Kidney (tissue), 14 donors: ENCODE results near the gene NEGR1. TPM values are rescaled to one million over a fixed set of nuclear protein-coding genes. Genes with fewer than 3 reads are reported as not detected.
A peak's percentile ranks its signal among the peaks of the same experiment; 100 is the strongest.

ENCODE experiments used
- DNase-seq, 5 donors: peaks; one replicate each; pipeline ENCODE4 v3.0.0-alpha.2; 2013 to 2020
- FAIRE-seq: peaks from 2 replicates; lab custom pipeline; 2012; peaks lifted over from hg19 to GRCh38; lab: Jason Lieb, UNC
- H3K27ac ChIP-seq, 2 donors: one replicate each; pipeline ENCODE4 v1.7.0; 2013; ENCODE audit warnings: low read depth in 2 of 2, low read length in 2 of 2, inconsistent platforms in 1 of 2
- H3K27me3 ChIP-seq: one replicate; pipeline ENCODE4 v1.7.1; 2013; ENCODE audit warnings: low read length, inconsistent platforms; ENCODE audit not compliant: control insufficient read depth, insufficient read depth
- H3K36me3 ChIP-seq, 3 donors: one replicate each; pipeline versions ENCODE4 v1.7.0 to v1.7.1; 2013; ENCODE audit warnings: low read length in 3 of 3, control low read depth in 1 of 3, inconsistent platforms in 1 of 3; ENCODE audit not compliant: insufficient read depth in 3 of 3, control insufficient read depth in 2 of 3
- H3K4me1 ChIP-seq, 3 donors: one replicate each; pipeline versions ENCODE4 v1.7.0 to v1.7.1; 2013; ENCODE audit warnings: low read length in 3 of 3, inconsistent platforms in 1 of 3, low read depth in 1 of 3; ENCODE audit not compliant: control insufficient read depth in 2 of 3, insufficient read depth in 2 of 3
- H3K4me3 ChIP-seq, 3 donors: one replicate each; pipeline versions ENCODE4 v1.7.0 to v1.8.1; 2013; ENCODE audit warnings: low read length in 3 of 3, control low read depth in 1 of 3, inconsistent platforms in 1 of 3
- H3K9ac ChIP-seq, 3 donors: one replicate each; pipeline versions ENCODE4 v1.7.0 to v1.7.1; 2013; ENCODE audit warnings: low read length in 3 of 3, control low read depth in 1 of 3, inconsistent platforms in 1 of 3
- H3K9me3 ChIP-seq, 3 donors: one replicate each; pipeline versions ENCODE4 v1.7.0 to v1.7.1; 2013; ENCODE audit warnings: low read length in 3 of 3, control low read depth in 1 of 3, inconsistent platforms in 1 of 3; ENCODE audit not compliant: control insufficient read depth in 2 of 3, insufficient read depth in 1 of 3
- CTCF ChIP-seq: IDR thresholded peaks from 3 replicates; pipeline ENCODE4 v1.5.1; 2012; ENCODE audit warnings: mild to moderate bottlenecking, moderate library complexity, borderline replicate concordance; ENCODE audit not compliant: insufficient read depth; ENCODE audit errors: extremely low read depth
- intact Hi-C: fragments of 100-400 bp; cut with DNase I; formaldehyde crosslinking; loops from one replicate; pipeline ENCODE4 v1.11.1; 2022
- polyA plus RNA-seq: library from polyadenylated mRNA; stranded (reverse); fragments of 350-450 nt; fragmentation: Illumina TruSeq; extraction: RNeasy Lipid Tissue Mini Kit (QIAGEN cat#74804); gene quantifications from one replicate; pipeline ENCODE4 v1.2.3, GENCODE V29; 2014; ENCODE audit warnings: low read depth, low replicate concordance; ENCODE audit not compliant: insufficient read depth
- total RNA-seq: library from RNA; stranded (reverse); fragmentation: NEBNext Ultra II Directional; extraction: Animal tissue kit (Norgen Biotek cat#: 25700); gene quantifications from one replicate; pipeline ENCODE4 v1.2.1, GENCODE V29; 2021
- donor health status: control.
- donor health status: control.
- donor health status: control.
- donor health status: control.
- donor health status: control.
- donor health status: DM: yes; HTN: yes; CAD: no.
- donor health status: Normal renal cell carcinoma (clear cell type).

The NEGR1 gene
- total and polyA plus RNA-seq, 2 donors from 2014 or later, result 3.0 to 10.2 TPM

- intact Hi-C loops, result no loop called here
- DNase-seq, result no peak
- Histone ChIP-seq H3K9ac (no peak overlapping the region), H3K36me3 (no peaks in the 10 kb centered on the region), H3K27me3 (no peaks in the 10 kb centered on the region), H3K4me1 (no peaks in the 10 kb centered on the region), H3K9me3 (no peaks in the 10 kb centered on the region), H3K27ac (no peak overlapping the region), H3K4me3 (no peak overlapping the region)
- FAIRE-seq, result no peak
- no peak for TF ChIP-seq CTCF
These were observed 397.2 kb downstream of the NEGR1 start for GRCh38 chr1:71885171-71885570.

- FAIRE-seq (no peak), DNase-seq (peak in 1 of 5 donors; percentile 8)
- no peak for TF ChIP-seq CTCF
- Histone ChIP-seq H3K27me3 (no peaks in the 10 kb centered on the region), H3K9me3 (no peaks in the 10 kb centered on the region), H3K9ac (no peak overlapping the region), H3K4me1 (no peaks in the 10 kb centered on the region), H3K27ac (no peak overlapping the region), H3K4me3 (no peak overlapping the region), H3K36me3 (no peaks in the 10 kb centered on the region)
- intact Hi-C loops, result no loop called here
These were observed 399.7 kb downstream of the NEGR1 start for GRCh38 chr1:71882637-71883036.

- DNase-seq (peak in 1 of 5 donors; percentile 18), FAIRE-seq (no peak)
- intact Hi-C loops, result no loop called here
- Histone ChIP-seq H3K4me3 (no peak overlapping the region), H3K9ac (no peak overlapping the region), H3K27me3 (no peaks in the 10 kb centered on the region), H3K9me3 (no peaks in the 10 kb centered on the region), H3K36me3 (no peaks in the 10 kb centered on the region), H3K27ac (no peak overlapping the region), H3K4me1 (no peaks in the 10 kb centered on the region)
- TF ChIP-seq CTCF, result no peak
These were observed 400.1 kb downstream of the NEGR1 start for GRCh38 chr1:71882226-71882625.

- no peaks in the 10 kb centered on the region for H3K9me3 ChIP-seq
- no peaks in the 10 kb centered on the region for H3K4me1 ChIP-seq
- no peak for TF ChIP-seq CTCF
- no peak overlapping the region for H3K4me3 ChIP-seq
- no peaks in the 10 kb centered on the region for H3K27me3 ChIP-seq
- no peak overlapping the region for H3K9ac ChIP-seq
- no peaks in the 10 kb centered on the region for H3K36me3 ChIP-seq
- FAIRE-seq (no peak), DNase-seq (no peak)
- no peak overlapping the region for H3K27ac ChIP-seq
- intact Hi-C loops, result no loop called here
These were observed 400.7 kb downstream of the NEGR1 start for GRCh38 chr1:71881611-71882010.
